ENCODE measurements around the gene CD200. TPM values are rescaled to one million over a fixed set of nuclear protein-coding genes. Genes with fewer than 3 reads are reported as not detected.

The CD200 gene
- total and polyA plus RNA-seq, 10 of the 15 experiments (the other 5 are each of a cell fraction or from before 2014, with no cell fraction given): 21.2 to 84.3 (median 33.2) TPM

- peak overlapping the region; percentile 84 for H3K27ac ChIP-seq (ENCODE audit: control insufficient read depth, insufficient read depth)
- ATAC-seq: peak; percentile 85
- H3K4me2 ChIP-seq (ENCODE audit: control insufficient read depth, insufficient read depth): no peak overlapping the region
- peaks cover 0 to 15% of the 10 kb centered on the region in 2 experiments; a peak in 2 of 4 replicates for H3K36me3 ChIP-seq (ENCODE audit: control insufficient read depth in 2 of 2, insufficient read depth in 2 of 2, low read length in 1 of 2)
- H3K4me1 ChIP-seq (ENCODE audit: control insufficient read depth, insufficient read depth, low read length): peaks cover 29% of the 10 kb centered on the region
- H3K79me2 ChIP-seq (ENCODE audit: control insufficient read depth, insufficient read depth, low read length): no peaks in the 10 kb centered on the region
- WGBS (ENCODE audit: insufficient coverage, insufficient replicate concordance, low lambda C conversion rate, missing lambda C conversion rate): 25% methylated on average over 2 of the region's 2 CpGs
- BruUV-seq (replicated peaks): no TSS peak
- ChIA-PET SMC1A (ENCODE audit: uncharacterized antibody, unreplicated experiment) (interaction anchor here (0.8 to 6.7 kb wide), 19 partner anchors 10 to 258 kb away, joined by 3 to 99 read pairs (median 5); partner anchors contain the start of genes CD200 and SLC9C1), POLR2A (interaction anchor here (0.8 to 4.2 kb wide), 8 partner anchors 9 to 130 kb away, joined by 3 to 29 read pairs (median 4); partner anchors contain the start of gene CD200), CTCF (interaction anchor here (0.6 to 2.8 kb wide), 10 partner anchors 11 to 332 kb away, joined by 3 to 10 read pairs (median 4); no protein-coding TSS in a partner anchor), RAD21 (ENCODE audit: unreplicated experiment) (interaction anchor here (0.9 to 4.9 kb wide), 17 partner anchors 14 to 254 kb away, joined by 3 to 43 read pairs (median 7); partner anchors contain the start of genes CD200, GCSAM and SLC9C1)
- no peak overlapping the region for H3K4me3 ChIP-seq
- no peaks in the 10 kb centered on the region for H3K9me3 ChIP-seq (replicated peaks; ENCODE audit: control insufficient read depth, insufficient read depth, low read length)
- intact Hi-C loops (cut with micrococcal nuclease; ENCODE audit: unreplicated experiment) (loop anchor here (2.0 kb wide), 1 partner anchor 42 kb away; no protein-coding TSS in a partner anchor), in situ Hi-C loops (cut with MboI) (no loop called here)
- DNase-seq (ENCODE audit: low read depth, low spot score): no peak
- H3K27me3 ChIP-seq (replicated peaks in 1 of 2; ENCODE audit: control insufficient read depth in 2 of 2, insufficient read depth in 2 of 2, low read length in 1 of 2): no peaks in the 10 kb centered on the region
- no peak for FAIRE-seq
- H4K20me1 ChIP-seq (ENCODE audit: control insufficient read depth, insufficient read depth): no peaks in the 10 kb centered on the region
- no peak overlapping the region for H3K9ac ChIP-seq (ENCODE audit: control insufficient read depth, insufficient read depth, low read length)
- peak overlapping the region; percentile 35; the same call in 1 of the 2 replicates for H2AFZ ChIP-seq (ENCODE audit: control insufficient read depth, low read depth, low read length)
- TF ChIP-seq MEF2B (IDR thresholded peaks at IDR 0.05; ENCODE audit: partially characterized antibody, poor library complexity, severe bottlenecking) (peak; percentile 33), DPF2 (IDR thresholded peaks at IDR 0.05) (peak; percentile 69; the same call in 1 of the 2 replicates), NFIC (IDR thresholded peaks at IDR 0.05; ENCODE audit: low read depth, low read length) (0 out of 2 replicates have a peak, but pooled peaks have one; percentile 8), ZBTB33 (IDR thresholded peaks at IDR 0.05) (no peak), CEBPZ (IDR thresholded peaks at IDR 0.05; ENCODE audit: low read depth, low read length) (no peak), POU2F2 (IDR thresholded peaks at IDR 0.05; ENCODE audit: borderline replicate concordance, low read depth, low read length) (no peak), MYB (IDR thresholded peaks at IDR 0.05; ENCODE audit: borderline replicate concordance, low read depth, low read length) (no peak), IKZF2 (IDR thresholded peaks at IDR 0.05) (peak; percentile 48 to 52; a peak in 2 of 4 replicates), ZBTB40 (IDR thresholded peaks at IDR 0.05; ENCODE audit: borderline replicate concordance) (no peak), BMI1 (IDR thresholded peaks at IDR 0.05; ENCODE audit: borderline replicate concordance) (peak; percentile 35; the same call in 1 of the 2 replicates), MTA2 (IDR thresholded peaks at IDR 0.05; ENCODE audit: low read depth) (peak; percentile 91), SPI1 (IDR thresholded peaks at IDR 0.05; ENCODE audit: borderline replicate concordance, insufficient read depth, low read depth, low read length) (no peak), ZNF274 (IDR thresholded peaks at IDR 0.05; ENCODE audit: insufficient read depth, insufficient read length) (no peak)
These were observed 32.1 kb downstream of the CD200 start for GRCh38 chr3:112365035-112365434.

Data from GM12878 (cell line).